HEK293 (cell line): ENCODE results near the gene CNN1.
A peak's percentile ranks its signal among the peaks of the same experiment; 100 is the strongest.

Experiments
- CTCF ChIA-PET: fragments of 350-600 bp; formaldehyde crosslinking; extraction: SDS; loops from one replicate; lab custom pipeline; 2021; ENCODE audit warnings: antibody characterized with exemption; lab: Yijun Ruan, JAX
- POLR2A ChIA-PET: fragments of 300-600 bp; formaldehyde crosslinking; extraction: SDS; loops from one replicate; lab custom pipeline; 2020; ENCODE audit warnings: antibody characterized with exemption, inconsistent platforms; lab: Yijun Ruan, JAX
- H3K27ac ChIP-seq: fragments of 200-500 bp; sonication (Bioruptor generic); 2 replicates; pipeline ENCODE4 v1.5.1; 2014; ENCODE audit warnings: low read depth, low read length, control low read depth, inconsistent platforms; ENCODE audit errors: extremely low read depth
- H3K36me3 ChIP-seq, 2 experiments: fragments of 200-500 bp in 1 of 2; sonication (Bioruptor generic) in 1 of 2; 1 replicate in 1 of 2; 2 replicates in 1 of 2; pipeline ENCODE4 v1.5.1; 2014 to 2017; ENCODE audit warnings: inconsistent platforms in 2 of 2, low read length in 2 of 2; ENCODE audit not compliant: control insufficient read depth in 2 of 2, insufficient read depth in 1 of 2
- H3K4me1 ChIP-seq: fragments of 200-500 bp; sonication (Bioruptor generic); 2 replicates; pipeline ENCODE4 v1.5.1; 2014; ENCODE audit warnings: mild to moderate bottlenecking, low read length, inconsistent platforms; ENCODE audit not compliant: control insufficient read depth, insufficient read depth
- H3K4me3 ChIP-seq: 2 replicates; pipeline ENCODE4 v1.5.1; 2011; ENCODE audit warnings: low read depth, mild to moderate bottlenecking, control low read depth, low read length, moderate library complexity
- H3K9me3 ChIP-seq: fragments of 200-500 bp; sonication (Bioruptor generic); 2 replicates; pipeline ENCODE4 v1.5.1; 2014; ENCODE audit warnings: low read depth, low read length, inconsistent platforms; ENCODE audit not compliant: control insufficient read depth, insufficient read depth
- BCL11A ChIP-seq: fragments of 450-650 bp; formaldehyde crosslinking; IDR thresholded peaks from 2 replicates; pipeline ENCODE4 v1.5.1; 2016; ENCODE audit warnings: low read depth, missing biosample characterization, missing genetic modification characterization
- GLI4 ChIP-seq: fragments of 450-650 bp; formaldehyde crosslinking; IDR thresholded peaks from 2 replicates; pipeline ENCODE4 v1.5.1; 2016; ENCODE audit warnings: missing biosample characterization, missing genetic modification characterization
- IKZF3 ChIP-seq: fragments of 450-650 bp; IDR thresholded peaks from 2 replicates; pipeline ENCODE4 v1.5.0; 2018; ENCODE audit warnings: missing biosample characterization, mild to moderate bottlenecking, missing genetic modification characterization, moderate library complexity
- KLF7 ChIP-seq: fragments of 450-650 bp; formaldehyde crosslinking; IDR thresholded peaks from 2 replicates; pipeline ENCODE4 v1.5.1; 2016; ENCODE audit warnings: missing biosample characterization, missing genetic modification characterization, borderline replicate concordance
- YY1 ChIP-seq: fragments of 450-650 bp; formaldehyde crosslinking; IDR thresholded peaks from 2 replicates; pipeline ENCODE4 v1.5.1; 2018; ENCODE audit warnings: missing biosample characterization, missing genetic modification characterization
- ZBTB20 ChIP-seq: fragments of 450-650 bp; formaldehyde crosslinking; IDR thresholded peaks from 2 replicates; pipeline ENCODE4 v1.5.1; 2016; ENCODE audit warnings: missing biosample characterization, missing genetic modification characterization
- ZFP3 ChIP-seq: fragments of 450-650 bp; formaldehyde crosslinking; IDR thresholded peaks from 2 replicates; pipeline ENCODE4 v1.5.1; 2016; ENCODE audit warnings: low read depth, missing biosample characterization, missing genetic modification characterization
- ZNF114 ChIP-seq: fragments of 450-650 bp; formaldehyde crosslinking; IDR thresholded peaks from 2 replicates; pipeline ENCODE4 v1.5.0; 2017; ENCODE audit warnings: missing biosample characterization, missing genetic modification characterization
- ZNF140 ChIP-seq: fragments of 450-650 bp; formaldehyde crosslinking; IDR thresholded peaks from 2 replicates; pipeline ENCODE4 v1.5.1; 2016; ENCODE audit warnings: missing biosample characterization, missing genetic modification characterization
- ZNF146 ChIP-seq: fragments of 450-650 bp; formaldehyde crosslinking; IDR thresholded peaks from 2 replicates; pipeline ENCODE4 v1.5.1; 2016; ENCODE audit warnings: missing biosample characterization, missing genetic modification characterization
- ZNF211 ChIP-seq: fragments of 450-650 bp; formaldehyde crosslinking; IDR thresholded peaks from 2 replicates; pipeline ENCODE4 v1.5.1; 2016; ENCODE audit warnings: low read depth, missing biosample characterization, missing genetic modification characterization
- ZNF223 ChIP-seq: fragments of 450-650 bp; formaldehyde crosslinking; IDR thresholded peaks from 2 replicates; pipeline ENCODE4 v1.5.1; 2016; ENCODE audit warnings: missing biosample characterization, missing genetic modification characterization
- ZNF335 ChIP-seq: fragments of 450-650 bp; formaldehyde crosslinking; conservative IDR thresholded peaks from 2 replicates; pipeline ENCODE4 v1.5.1; 2016; ENCODE audit warnings: missing biosample characterization, missing genetic modification characterization
- ZNF350 ChIP-seq: fragments of 450-650 bp; formaldehyde crosslinking; IDR thresholded peaks from 2 replicates; pipeline ENCODE4 v1.5.0; 2017; ENCODE audit warnings: missing biosample characterization, mild to moderate bottlenecking, missing genetic modification characterization
- ZNF391 ChIP-seq: fragments of 450-650 bp; formaldehyde crosslinking; IDR thresholded peaks from 2 replicates; pipeline ENCODE4 v1.5.1; 2016; ENCODE audit warnings: low read depth, missing biosample characterization, missing genetic modification characterization, borderline replicate concordance
- ZNF394 ChIP-seq: fragments of 450-650 bp; formaldehyde crosslinking; IDR thresholded peaks from 2 replicates; pipeline ENCODE4 v1.5.1; 2016; ENCODE audit warnings: missing biosample characterization, missing genetic modification characterization, mild to moderate bottlenecking, moderate library complexity, borderline replicate concordance
- ZNF433 ChIP-seq: fragments of 450-650 bp; formaldehyde crosslinking; IDR thresholded peaks from 2 replicates; pipeline ENCODE4 v1.5.1; 2016; ENCODE audit warnings: missing biosample characterization, missing genetic modification characterization, low read depth
- ZNF501 ChIP-seq: fragments of 450-650 bp; formaldehyde crosslinking; IDR thresholded peaks from 2 replicates; pipeline ENCODE4 v1.5.1; 2016; ENCODE audit warnings: missing biosample characterization, missing genetic modification characterization
- ZNF521 ChIP-seq: fragments of 450-650 bp; formaldehyde crosslinking; IDR thresholded peaks from 2 replicates; pipeline ENCODE4 v1.5.1; 2017; ENCODE audit warnings: missing biosample characterization, mild to moderate bottlenecking, missing genetic modification characterization
- ZNF596 ChIP-seq: fragments of 450-650 bp; IDR thresholded peaks from 2 replicates; pipeline ENCODE4 v1.5.0; 2018; ENCODE audit warnings: missing biosample characterization, mild to moderate bottlenecking, missing genetic modification characterization, moderate library complexity
- ZNF670 ChIP-seq: fragments of 450-650 bp; formaldehyde crosslinking; IDR thresholded peaks from 2 replicates; pipeline ENCODE4 v1.5.1; 2016; ENCODE audit warnings: missing biosample characterization, missing genetic modification characterization, low read depth
- ZNF747 ChIP-seq: fragments of 450-650 bp; formaldehyde crosslinking; IDR thresholded peaks from 2 replicates; pipeline ENCODE4 v1.5.1; 2016; ENCODE audit warnings: missing biosample characterization, missing genetic modification characterization
- ZSCAN23 ChIP-seq: fragments of 450-650 bp; formaldehyde crosslinking; IDR thresholded peaks from 2 replicates; pipeline ENCODE4 v1.5.1; 2016; ENCODE audit warnings: missing biosample characterization, missing genetic modification characterization
- TF ChIP-seq, protein P1 (sequence below): fragments of 450-650 bp; formaldehyde crosslinking; IDR thresholded peaks from 2 replicates; pipeline ENCODE4 v1.5.1; 2017; ENCODE audit warnings: missing biosample characterization, missing genetic modification characterization
- TF ChIP-seq, protein P2 (sequence below): fragments of 450-650 bp; formaldehyde crosslinking; IDR thresholded peaks from 2 replicates; pipeline ENCODE4 v1.5.1; 2016; ENCODE audit warnings: missing biosample characterization, missing genetic modification characterization
- TF ChIP-seq, protein P3 (sequence below): fragments of 450-650 bp; formaldehyde crosslinking; IDR thresholded peaks from 2 replicates; pipeline ENCODE4 v1.5.1; 2016; ENCODE audit warnings: missing biosample characterization, missing genetic modification characterization
- TF ChIP-seq, protein P4 (sequence below): fragments of 450-650 bp; formaldehyde crosslinking; IDR thresholded peaks from 2 replicates; pipeline ENCODE4; 2016; ENCODE audit warnings: missing biosample characterization, missing genetic modification characterization

The CNN1 gene

DNA sequence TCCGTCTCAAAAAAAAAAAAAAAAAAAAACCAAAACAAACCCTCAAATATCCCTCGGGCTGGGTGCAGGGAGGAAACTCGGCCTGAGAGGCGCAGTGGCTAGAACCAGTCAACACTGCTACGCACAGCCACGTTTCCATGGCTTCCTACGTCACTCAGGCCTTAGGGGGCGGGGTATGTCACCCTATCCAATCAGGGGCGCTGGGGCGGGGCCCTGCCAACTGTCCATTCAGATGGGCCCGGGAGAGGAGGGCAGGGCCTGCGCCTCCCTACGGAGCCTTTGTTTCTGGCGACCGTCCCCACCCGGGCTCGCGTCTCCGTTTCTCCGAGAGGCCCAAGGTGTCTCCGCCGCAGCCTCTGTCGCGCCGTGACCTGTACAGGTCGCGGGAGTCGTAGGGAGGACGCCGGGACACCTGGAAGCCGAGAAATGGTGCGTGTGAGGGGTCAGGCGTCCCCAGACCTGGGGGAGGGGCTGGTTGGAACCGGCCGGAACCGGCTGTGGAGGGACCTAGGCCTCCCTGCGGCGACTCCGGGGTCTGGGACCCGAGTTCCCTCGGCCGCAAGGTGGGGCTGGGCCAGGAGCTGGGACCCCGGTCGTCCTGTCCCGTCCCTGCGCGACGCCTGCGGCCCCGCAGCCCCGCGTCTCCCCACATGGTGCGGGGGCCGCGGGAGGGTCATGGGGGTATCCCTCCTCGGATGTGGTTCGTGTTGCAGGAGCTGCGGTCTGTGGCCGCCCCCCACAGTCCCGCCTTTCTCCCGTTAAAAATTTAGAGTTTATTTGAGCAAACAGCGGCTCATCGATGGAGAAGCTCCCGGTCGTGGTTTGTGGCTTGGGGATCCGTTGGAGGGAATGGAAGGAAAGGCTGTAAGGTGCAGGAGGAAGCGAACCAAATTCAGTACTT, 58.8 kb downstream of the CNN1 start, which contains the start of gene ZNF627 (continued):
- TF ChIP-seq ZNF433 (tag by site-specific recombination) = no peak
- no peak for TF ChIP-seq ZNF114 (tag by site-specific recombination)
- TF ChIP-seq, protein P1, sequence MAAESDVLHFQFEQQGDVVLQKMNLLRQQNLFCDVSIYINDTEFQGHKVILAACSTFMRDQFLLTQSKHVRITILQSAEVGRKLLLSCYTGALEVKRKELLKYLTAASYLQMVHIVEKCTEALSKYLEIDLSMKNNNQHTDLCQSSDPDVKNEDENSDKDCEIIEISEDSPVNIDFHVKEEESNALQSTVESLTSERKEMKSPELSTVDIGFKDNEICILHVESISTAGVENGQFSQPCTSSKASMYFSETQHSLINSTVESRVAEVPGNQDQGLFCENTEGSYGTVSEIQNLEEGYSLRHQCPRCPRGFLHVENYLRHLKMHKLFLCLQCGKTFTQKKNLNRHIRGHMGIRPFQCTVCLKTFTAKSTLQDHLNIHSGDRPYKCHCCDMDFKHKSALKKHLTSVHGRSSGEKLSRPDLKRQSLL (tag by site-specific recombination) = no peak
- TF ChIP-seq ZNF670 = no peak
- TF ChIP-seq ZNF335 (tag by site-specific recombination) = peak; percentile 91
- TF ChIP-seq ZNF596 = no peak

DNA sequence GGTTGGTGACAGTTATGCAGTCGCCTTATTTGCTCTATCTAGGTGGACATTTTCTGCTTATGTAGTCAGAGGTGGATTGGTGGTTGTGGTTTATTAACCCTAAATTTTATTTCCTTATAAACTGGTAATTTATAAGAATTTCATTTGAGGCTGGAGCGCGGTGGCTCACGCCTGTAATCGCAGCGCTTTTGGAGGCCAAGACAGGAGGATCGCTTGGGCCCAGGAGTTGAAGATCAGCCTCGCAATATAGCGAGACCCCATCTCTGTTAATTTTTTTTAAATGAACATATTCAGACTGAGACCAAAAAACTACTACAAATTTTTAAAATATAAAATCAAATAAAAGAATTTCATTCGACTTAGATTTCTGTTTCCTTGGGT, 59.4 kb downstream of the CNN1 start:
- no peak for TF ChIP-seq GLI4 (tag by site-specific recombination)
- TF ChIP-seq ZNF596 = no peak
- no peak for TF ChIP-seq ZBTB20
- TF ChIP-seq ZFP3 = no peak
- TF ChIP-seq KLF7 (tag by site-specific recombination) = no peak
- no peak for TF ChIP-seq ZNF501 (tag by site-specific recombination)
- TF ChIP-seq ZNF146 (tag by site-specific recombination) = no peak
- TF ChIP-seq ZNF747 = no peak
- no peak for TF ChIP-seq YY1 (tag by site-specific recombination)
- CTCF ChIA-PET = interaction anchor here (0.6 to 0.7 kb wide), 2 partner anchors 289 to 504 kb away, joined by 3 to 4 read pairs; no protein-coding TSS in a partner anchor
- POLR2A ChIA-PET = interaction anchor here (0.8 to 1.2 kb wide), 2 partner anchors 13 to 42 kb away, joined by 3 to 4 read pairs; no protein-coding TSS in a partner anchor
- H3K9me3 ChIP-seq = no peaks in the 10 kb centered on the region
- H3K27ac ChIP-seq = 0 out of 2 replicates have a peak overlapping the region, but pooled peaks have one; percentile 85
- peaks cover 10 to 16% of the 10 kb centered on the region in 2 experiments; a peak in 2 of 3 replicates for H3K36me3 ChIP-seq
- peak overlapping the region; percentile 98 for H3K4me3 ChIP-seq
- no peaks in the 10 kb centered on the region for H3K4me1 ChIP-seq

DNA sequence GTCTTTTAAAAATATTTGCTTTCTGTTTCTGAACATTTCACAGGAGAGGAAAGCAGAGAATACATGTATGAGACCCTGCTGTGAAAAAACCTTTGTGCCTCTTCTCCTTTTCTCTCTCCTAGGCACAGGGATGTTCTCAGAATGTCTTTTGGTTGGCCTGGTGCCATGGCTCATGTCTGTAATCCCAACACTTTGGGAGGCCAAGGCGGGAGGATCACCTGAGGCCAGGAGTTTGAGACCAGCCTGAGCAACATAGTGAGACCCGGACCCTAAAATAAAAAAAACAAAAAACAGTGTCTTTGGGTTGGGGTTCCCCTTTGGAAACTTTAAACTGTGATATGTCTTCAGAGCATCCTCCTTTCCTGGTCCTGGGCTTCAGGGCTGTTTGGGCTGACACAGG, 60.1 kb downstream of the CNN1 start:
- ChIA-PET POLR2A (no interaction called here), CTCF (interaction anchor here (0.6 to 1.0 kb wide), 2 partner anchors 9 to 70 kb away, joined by 4 read pairs; no protein-coding TSS in a partner anchor)
- Histone ChIP-seq H3K4me1 (no peaks in the 10 kb centered on the region), H3K27ac (no peak overlapping the region), H3K9me3 (no peaks in the 10 kb centered on the region), H3K36me3 (peaks cover 10 to 16% of the 10 kb centered on the region in 2 experiments; a peak in 2 of 3 replicates), H3K4me3 (no peak overlapping the region)
- TF ChIP-seq, protein P2, sequence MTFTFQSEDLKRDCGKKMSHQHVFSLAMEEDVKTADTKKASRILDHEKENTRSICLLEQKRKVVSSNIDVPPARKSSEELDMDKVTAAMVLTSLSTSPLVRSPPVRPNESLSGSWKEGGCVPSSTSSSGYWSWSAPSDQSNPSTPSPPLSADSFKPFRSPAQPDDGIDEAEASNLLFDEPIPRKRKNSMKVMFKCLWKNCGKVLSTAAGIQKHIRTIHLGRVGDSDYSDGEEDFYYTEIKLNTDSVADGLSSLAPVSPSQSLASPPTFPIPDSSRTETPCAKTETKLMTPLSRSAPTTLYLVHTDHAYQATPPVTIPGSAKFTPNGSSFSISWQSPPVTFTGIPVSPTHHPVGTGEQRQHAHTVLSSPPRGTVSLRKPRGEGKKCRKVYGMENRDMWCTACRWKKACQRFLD (tag by site-specific recombination) = no peak
- no peak for TF ChIP-seq BCL11A
- TF ChIP-seq ZNF211 = no peak
- no peak for TF ChIP-seq ZNF140 (tag by site-specific recombination)
- TF ChIP-seq ZNF394 (tag by site-specific recombination) = no peak
- TF ChIP-seq ZNF223 = no peak
- TF ChIP-seq, protein P3, sequence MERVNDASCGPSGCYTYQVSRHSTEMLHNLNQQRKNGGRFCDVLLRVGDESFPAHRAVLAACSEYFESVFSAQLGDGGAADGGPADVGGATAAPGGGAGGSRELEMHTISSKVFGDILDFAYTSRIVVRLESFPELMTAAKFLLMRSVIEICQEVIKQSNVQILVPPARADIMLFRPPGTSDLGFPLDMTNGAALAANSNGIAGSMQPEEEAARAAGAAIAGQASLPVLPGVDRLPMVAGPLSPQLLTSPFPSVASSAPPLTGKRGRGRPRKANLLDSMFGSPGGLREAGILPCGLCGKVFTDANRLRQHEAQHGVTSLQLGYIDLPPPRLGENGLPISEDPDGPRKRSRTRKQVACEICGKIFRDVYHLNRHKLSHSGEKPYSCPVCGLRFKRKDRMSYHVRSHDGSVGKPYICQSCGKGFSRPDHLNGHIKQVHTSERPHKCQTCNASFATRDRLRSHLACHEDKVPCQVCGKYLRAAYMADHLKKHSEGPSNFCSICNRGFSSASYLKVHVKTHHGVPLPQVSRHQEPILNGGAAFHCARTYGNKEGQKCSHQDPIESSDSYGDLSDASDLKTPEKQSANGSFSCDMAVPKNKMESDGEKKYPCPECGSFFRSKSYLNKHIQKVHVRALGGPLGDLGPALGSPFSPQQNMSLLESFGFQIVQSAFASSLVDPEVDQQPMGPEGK (tag by site-specific recombination) = no peak
- TF ChIP-seq, protein P4, sequence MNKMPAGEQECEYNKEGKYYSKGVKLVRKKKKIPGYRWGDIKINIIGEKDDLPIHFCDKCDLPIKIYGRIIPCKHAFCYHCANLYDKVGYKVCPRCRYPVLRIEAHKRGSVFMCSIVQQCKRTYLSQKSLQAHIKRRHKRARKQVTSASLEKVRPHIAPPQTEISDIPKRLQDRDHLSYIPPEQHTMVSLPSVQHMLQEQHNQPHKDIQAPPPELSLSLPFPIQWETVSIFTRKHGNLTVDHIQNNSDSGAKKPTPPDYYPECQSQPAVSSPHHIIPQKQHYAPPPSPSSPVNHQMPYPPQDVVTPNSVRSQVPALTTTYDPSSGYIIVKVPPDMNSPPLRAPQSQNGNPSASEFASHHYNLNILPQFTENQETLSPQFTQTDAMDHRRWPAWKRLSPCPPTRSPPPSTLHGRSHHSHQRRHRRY = no peak
- TF ChIP-seq ZNF391 (tag by site-specific recombination) = no peak
- TF ChIP-seq ZSCAN23 = no peak
- no peak for TF ChIP-seq IKZF3 (tag by site-specific recombination)
- TF ChIP-seq ZNF350 = no peak
- no peak for TF ChIP-seq ZNF521 (tag by site-specific recombination)
